Measurements from ENCODE around the gene SCRN1.

SCRN1 gene

DNA sequence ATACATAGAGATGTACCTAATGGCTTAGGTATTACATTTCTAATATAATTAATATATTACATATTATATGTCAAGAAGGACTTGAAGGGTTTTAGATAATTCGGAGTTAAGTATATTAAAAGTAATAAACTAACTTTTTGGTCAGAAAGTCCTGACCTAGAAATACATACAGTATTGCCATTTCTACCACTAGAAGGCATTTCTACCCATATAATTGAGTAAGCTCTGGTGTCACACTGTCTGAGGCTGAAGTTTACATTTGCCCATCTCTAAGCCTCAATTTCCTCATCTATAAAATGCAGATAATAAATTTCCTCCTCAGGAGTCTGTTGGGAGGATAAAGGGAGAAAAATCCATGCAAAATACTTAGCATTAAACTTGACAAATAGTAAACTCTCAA, 29.8 kb upstream of the SCRN1 start:
- H3K4me2 ChIP-seq (ENCODE audit: low read depth, low read length): no peak overlapping the region

DNA sequence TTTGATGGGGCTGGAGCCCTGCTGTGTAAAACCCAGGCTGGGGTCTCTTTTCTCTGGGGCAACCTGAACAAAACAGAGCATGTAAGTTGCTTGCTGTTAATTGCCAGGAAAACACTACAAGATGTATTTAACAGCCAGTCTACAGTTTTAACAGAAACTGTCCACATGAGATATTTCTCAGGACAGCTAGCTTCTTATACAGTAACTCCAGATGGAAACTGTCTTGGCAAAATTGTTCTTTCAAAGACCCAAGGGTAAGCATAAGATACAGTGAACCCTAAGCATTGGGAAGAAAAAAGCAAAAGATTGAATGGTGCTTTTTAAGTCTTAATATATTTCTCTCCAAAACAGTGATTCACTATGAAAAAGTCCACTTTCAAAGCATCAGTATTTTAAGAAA, 28.9 kb upstream of the SCRN1 start:
- H4K20me1 ChIP-seq (ENCODE audit: insufficient read depth, low read length): no peaks in the 10 kb centered on the region
- no peak overlapping the region for H3K27ac ChIP-seq (ENCODE audit: low read length)
- peaks cover 10% of the 10 kb centered on the region for H3F3A ChIP-seq (ENCODE audit: insufficient read depth, low read length)
- peaks cover 17% of the 10 kb centered on the region for H3K4me1 ChIP-seq (ENCODE audit: low read length)
- TF ChIP-seq EZH2 (optimal IDR thresholded peaks at IDR 0.05; ENCODE audit: low read depth, low read length) (no peak), EZH2phosphoT487 (IDR thresholded peaks at IDR 0.05; ENCODE audit: low read length) (no peak)
- TF ChIP-seq, protein P1, sequence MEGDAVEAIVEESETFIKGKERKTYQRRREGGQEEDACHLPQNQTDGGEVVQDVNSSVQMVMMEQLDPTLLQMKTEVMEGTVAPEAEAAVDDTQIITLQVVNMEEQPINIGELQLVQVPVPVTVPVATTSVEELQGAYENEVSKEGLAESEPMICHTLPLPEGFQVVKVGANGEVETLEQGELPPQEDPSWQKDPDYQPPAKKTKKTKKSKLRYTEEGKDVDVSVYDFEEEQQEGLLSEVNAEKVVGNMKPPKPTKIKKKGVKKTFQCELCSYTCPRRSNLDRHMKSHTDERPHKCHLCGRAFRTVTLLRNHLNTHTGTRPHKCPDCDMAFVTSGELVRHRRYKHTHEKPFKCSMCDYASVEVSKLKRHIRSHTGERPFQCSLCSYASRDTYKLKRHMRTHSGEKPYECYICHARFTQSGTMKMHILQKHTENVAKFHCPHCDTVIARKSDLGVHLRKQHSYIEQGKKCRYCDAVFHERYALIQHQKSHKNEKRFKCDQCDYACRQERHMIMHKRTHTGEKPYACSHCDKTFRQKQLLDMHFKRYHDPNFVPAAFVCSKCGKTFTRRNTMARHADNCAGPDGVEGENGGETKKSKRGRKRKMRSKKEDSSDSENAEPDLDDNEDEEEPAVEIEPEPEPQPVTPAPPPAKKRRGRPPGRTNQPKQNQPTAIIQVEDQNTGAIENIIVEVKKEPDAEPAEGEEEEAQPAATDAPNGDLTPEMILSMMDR (IDR thresholded peaks at IDR 0.05; ENCODE audit: low read length): no peak
- H2AFZ ChIP-seq (ENCODE audit: low read length): no peak overlapping the region
- H3K9ac ChIP-seq (ENCODE audit: low read length): no peak overlapping the region
- no peak overlapping the region for H3K4me3 ChIP-seq (ENCODE audit: low read length)
- H3K79me2 ChIP-seq (ENCODE audit: low read length): peaks cover 14% of the 10 kb centered on the region
- no peak for DNase-seq
- no peaks in the 10 kb centered on the region for H3K9me3 ChIP-seq (replicated peaks; ENCODE audit: insufficient read depth, low read length)
- H3K9me2 ChIP-seq (replicated peaks; ENCODE audit: insufficient read depth, low read length): no peaks in the 10 kb centered on the region
- H3K27me3 ChIP-seq (replicated peaks; ENCODE audit: insufficient read depth, low read length): no peaks in the 10 kb centered on the region
- no peak overlapping the region for H3K4me2 ChIP-seq (ENCODE audit: low read depth, low read length)
- H3K36me3 ChIP-seq (replicated peaks; ENCODE audit: insufficient read depth, low read length): no peaks in the 10 kb centered on the region; the same call in 1 of the 2 replicates

More for the DNA sequence above, 29.8 kb upstream of the SCRN1 start:
- no peak overlapping the region for H2AFZ ChIP-seq (ENCODE audit: low read length)
- H3K9me2 ChIP-seq (replicated peaks; ENCODE audit: insufficient read depth, low read length): no peaks in the 10 kb centered on the region
- no peaks in the 10 kb centered on the region for H3K27me3 ChIP-seq (replicated peaks; ENCODE audit: insufficient read depth, low read length)
- peaks cover 20% of the 10 kb centered on the region for H3K4me1 ChIP-seq (ENCODE audit: low read length)
- no peak overlapping the region for H3K4me3 ChIP-seq (ENCODE audit: low read length)
- H3F3A ChIP-seq (ENCODE audit: insufficient read depth, low read length): peaks cover 10% of the 10 kb centered on the region
- TF ChIP-seq, protein P1 (IDR thresholded peaks at IDR 0.05; ENCODE audit: low read length): no peak
- no peak for TF ChIP-seq EZH2 (optimal IDR thresholded peaks at IDR 0.05; ENCODE audit: low read depth, low read length)
- no peak for TF ChIP-seq EZH2phosphoT487 (IDR thresholded peaks at IDR 0.05; ENCODE audit: low read length)
- H3K27ac ChIP-seq (ENCODE audit: low read length): no peak overlapping the region
- H4K20me1 ChIP-seq (ENCODE audit: insufficient read depth, low read length): no peaks in the 10 kb centered on the region
- H3K9me3 ChIP-seq (replicated peaks; ENCODE audit: insufficient read depth, low read length): no peaks in the 10 kb centered on the region
- H3K36me3 ChIP-seq (replicated peaks; ENCODE audit: insufficient read depth, low read length): no peaks in the 10 kb centered on the region; the same call in 1 of the 2 replicates
- H3K9ac ChIP-seq (ENCODE audit: low read length): no peak overlapping the region
- DNase-seq: no peak
- peaks cover 23% of the 10 kb centered on the region for H3K79me2 ChIP-seq (ENCODE audit: low read length)

DNA sequence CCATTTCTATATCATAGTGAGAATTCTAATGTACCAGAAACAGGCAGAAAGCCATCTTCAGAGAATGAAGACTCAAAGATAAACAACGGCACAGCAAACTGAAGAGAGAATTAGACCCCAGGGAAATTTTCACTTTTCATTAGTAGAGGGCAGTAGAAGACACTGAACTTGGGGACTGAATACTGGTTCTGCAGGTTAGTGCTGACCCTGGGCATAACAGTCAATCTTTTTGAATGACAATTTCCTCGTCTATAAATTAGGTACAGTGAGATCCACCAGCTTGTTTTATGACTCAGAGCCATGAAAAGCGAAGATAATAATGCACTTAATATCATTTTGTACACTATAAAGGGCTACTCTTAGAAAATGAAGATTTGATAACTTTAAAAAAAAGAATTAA, 23.2 kb upstream of the SCRN1 start:
- no peaks in the 10 kb centered on the region for H3F3A ChIP-seq (ENCODE audit: insufficient read depth, low read length)
- no peak for TF ChIP-seq EZH2 (optimal IDR thresholded peaks at IDR 0.05; ENCODE audit: low read depth, low read length)
- no peak for TF ChIP-seq EZH2phosphoT487 (IDR thresholded peaks at IDR 0.05; ENCODE audit: low read length)
- TF ChIP-seq, protein P1 (IDR thresholded peaks at IDR 0.05; ENCODE audit: low read length): no peak
- H3K4me3 ChIP-seq (ENCODE audit: low read length): no peak overlapping the region
- H2AFZ ChIP-seq (ENCODE audit: low read length): no peak overlapping the region
- no peak overlapping the region for H3K9ac ChIP-seq (ENCODE audit: low read length)
- no peak for DNase-seq
- H3K4me2 ChIP-seq (ENCODE audit: low read depth, low read length): no peak overlapping the region
- H3K36me3 ChIP-seq (replicated peaks; ENCODE audit: insufficient read depth, low read length): no peaks in the 10 kb centered on the region; the same call in 1 of the 2 replicates
- H3K27ac ChIP-seq (ENCODE audit: low read length): no peak overlapping the region
- no peaks in the 10 kb centered on the region for H4K20me1 ChIP-seq (ENCODE audit: insufficient read depth, low read length)
- no peaks in the 10 kb centered on the region for H3K4me1 ChIP-seq (ENCODE audit: low read length)
- H3K9me2 ChIP-seq (replicated peaks; ENCODE audit: insufficient read depth, low read length): no peaks in the 10 kb centered on the region
- no peaks in the 10 kb centered on the region for H3K27me3 ChIP-seq (replicated peaks; ENCODE audit: insufficient read depth, low read length)
- no peaks in the 10 kb centered on the region for H3K79me2 ChIP-seq (ENCODE audit: low read length)
- no peaks in the 10 kb centered on the region for H3K9me3 ChIP-seq (replicated peaks; ENCODE audit: insufficient read depth, low read length)
